Measurements from ENCODE around the gene PLEKHG5.
A peak's percentile ranks its signal among the peaks of the same experiment; 100 is the strongest.
"Not testable (repeated sequence)": the region's sequence is repeated elsewhere in the genome, so short reads cannot be mapped to it uniquely, and the experiment has no call there.

PLEKHG5 gene

DNA sequence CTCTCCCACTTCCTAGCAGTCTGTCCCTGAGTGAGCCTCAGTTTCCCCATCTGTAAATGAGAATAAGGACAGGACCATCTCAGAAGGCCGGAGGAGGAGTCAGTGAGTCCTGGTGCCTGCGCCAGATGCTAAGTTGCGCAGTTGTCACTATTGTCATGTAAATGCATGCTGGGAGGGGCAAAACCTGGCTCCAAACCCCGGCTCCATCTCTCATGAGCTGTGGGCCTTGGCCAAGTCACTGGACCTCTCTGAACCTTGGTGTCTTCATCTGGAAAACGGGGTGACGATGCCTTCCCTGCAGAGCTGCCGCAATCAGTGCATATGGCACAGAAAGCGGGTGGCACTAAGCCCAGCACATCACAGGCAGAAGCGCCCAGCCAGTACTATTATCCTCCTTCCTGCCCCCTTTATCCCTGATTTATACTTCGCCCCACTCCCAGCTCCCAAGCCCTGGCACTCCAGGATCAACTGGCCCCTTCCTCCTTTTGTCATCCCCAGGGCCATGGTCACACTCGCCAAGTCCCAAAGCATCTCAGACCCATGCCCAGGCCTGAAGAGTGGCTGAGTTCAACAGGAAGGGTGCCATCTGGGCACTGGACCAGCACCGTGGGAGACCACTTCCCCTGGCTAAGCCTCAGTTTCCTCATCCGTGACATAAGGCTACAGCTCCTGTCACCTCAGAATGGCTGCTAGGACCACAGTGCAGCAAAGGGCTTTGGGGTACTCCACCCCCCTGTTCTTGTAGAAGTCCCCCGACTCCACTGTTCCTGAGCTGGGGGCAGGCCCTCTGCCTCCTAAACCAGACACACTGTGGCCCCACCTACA lies 4.3 kb upstream of the PLEKHG5 start:
- no peak overlapping the region for H3K27ac ChIP-seq
- TF ChIP-seq ZFX (IDR thresholded peaks at IDR 0.05; ENCODE audit: borderline replicate concordance), result no peak
- TF ChIP-seq, protein P1, sequence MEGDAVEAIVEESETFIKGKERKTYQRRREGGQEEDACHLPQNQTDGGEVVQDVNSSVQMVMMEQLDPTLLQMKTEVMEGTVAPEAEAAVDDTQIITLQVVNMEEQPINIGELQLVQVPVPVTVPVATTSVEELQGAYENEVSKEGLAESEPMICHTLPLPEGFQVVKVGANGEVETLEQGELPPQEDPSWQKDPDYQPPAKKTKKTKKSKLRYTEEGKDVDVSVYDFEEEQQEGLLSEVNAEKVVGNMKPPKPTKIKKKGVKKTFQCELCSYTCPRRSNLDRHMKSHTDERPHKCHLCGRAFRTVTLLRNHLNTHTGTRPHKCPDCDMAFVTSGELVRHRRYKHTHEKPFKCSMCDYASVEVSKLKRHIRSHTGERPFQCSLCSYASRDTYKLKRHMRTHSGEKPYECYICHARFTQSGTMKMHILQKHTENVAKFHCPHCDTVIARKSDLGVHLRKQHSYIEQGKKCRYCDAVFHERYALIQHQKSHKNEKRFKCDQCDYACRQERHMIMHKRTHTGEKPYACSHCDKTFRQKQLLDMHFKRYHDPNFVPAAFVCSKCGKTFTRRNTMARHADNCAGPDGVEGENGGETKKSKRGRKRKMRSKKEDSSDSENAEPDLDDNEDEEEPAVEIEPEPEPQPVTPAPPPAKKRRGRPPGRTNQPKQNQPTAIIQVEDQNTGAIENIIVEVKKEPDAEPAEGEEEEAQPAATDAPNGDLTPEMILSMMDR (IDR thresholded peaks at IDR 0.05), result no peak

DNA sequence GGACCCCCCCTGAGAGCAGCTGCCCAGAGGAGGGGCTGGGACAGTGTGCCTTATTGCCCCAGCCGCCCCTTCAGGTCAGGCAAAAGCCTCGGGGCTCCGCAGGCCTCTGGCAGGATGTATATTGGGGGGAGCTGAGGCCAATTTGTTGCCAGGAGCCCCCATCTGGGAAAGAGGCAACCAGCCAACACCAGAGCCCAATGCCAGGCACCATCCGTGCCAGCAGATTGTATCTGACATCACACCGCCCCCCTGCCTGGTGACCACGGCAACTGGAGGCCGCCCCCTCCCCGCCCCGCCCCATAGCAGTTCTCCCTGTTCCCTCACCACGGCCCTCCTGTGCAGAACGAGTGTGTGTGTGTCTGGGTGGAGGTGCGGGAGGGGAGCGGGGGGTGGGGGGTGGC lies 3.6 kb upstream of the PLEKHG5 start:
- H3K27ac ChIP-seq, result no peak overlapping the region
- TF ChIP-seq ZFX (IDR thresholded peaks at IDR 0.05; ENCODE audit: borderline replicate concordance), result no peak
- TF ChIP-seq, protein P1 (IDR thresholded peaks at IDR 0.05), result no peak

DNA sequence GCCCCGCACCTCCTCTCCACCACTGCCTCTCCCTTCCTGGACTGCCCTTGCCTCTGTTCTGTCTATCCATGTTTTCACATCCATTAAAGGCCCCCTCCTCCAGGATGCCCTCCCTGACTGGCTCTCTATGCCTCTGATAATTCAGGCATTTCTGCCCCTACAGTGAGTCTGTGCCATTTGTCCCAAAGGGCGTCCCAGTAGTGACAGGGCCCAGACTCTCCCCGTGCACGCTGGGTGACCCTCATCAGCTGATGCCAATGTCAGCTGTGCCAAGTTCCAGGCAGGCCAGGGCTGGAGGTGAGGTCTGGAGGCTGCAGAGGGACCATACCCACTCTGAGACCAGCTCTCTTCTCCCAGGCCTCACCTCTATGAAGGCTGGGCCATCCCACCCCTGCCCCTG lies 3.2 kb upstream of the PLEKHG5 start:
- H3K27ac ChIP-seq, result no peak overlapping the region

DNA sequence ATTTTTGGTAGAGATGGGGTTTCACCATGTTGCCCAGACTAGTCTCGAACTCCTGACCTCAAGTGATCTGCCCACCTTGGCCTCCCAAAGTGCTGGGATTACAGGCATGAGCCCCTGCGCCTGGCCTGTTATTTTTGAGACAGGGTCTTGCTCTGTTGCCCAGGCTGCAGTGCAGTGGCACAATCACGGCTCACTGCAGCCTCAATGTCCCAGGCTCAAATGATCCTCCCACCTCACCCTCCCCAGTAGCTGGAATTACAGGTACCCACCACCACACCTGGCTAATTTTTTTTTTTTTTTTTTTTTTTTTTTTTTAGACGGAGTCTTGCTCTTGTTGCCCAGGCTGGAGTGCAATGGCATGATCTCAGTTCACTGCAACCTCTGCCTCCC lies 2.4 kb upstream of the PLEKHG5 start:
- H3K27ac ChIP-seq, result not testable (repeated sequence)

More for the DNA sequence above, 3.2 kb upstream of the PLEKHG5 start:
- TF ChIP-seq, protein P1 (IDR thresholded peaks at IDR 0.05), result no peak
- TF ChIP-seq ZFX (IDR thresholded peaks at IDR 0.05; ENCODE audit: borderline replicate concordance), result no peak

DNA sequence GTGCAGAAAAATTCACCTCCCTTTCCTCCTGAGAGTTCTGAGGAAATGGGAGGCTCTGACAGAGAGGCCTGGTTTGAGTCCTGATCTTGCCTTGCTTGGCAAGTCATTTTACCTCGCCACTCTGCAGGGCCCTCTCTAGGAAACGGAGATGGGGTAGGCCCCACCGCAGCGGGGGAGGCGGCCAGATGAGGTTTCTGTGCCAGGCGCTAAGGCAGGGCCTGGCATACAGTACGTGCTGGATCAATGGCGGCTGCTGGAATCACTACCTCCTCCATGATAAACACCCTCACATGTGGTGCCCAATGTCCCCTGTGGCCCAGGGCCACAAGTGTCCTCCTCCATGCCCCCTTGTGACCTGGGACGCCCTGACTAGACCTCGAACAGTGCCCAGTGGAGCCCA lies 499 bp upstream of the PLEKHG5 start:
- H3K27ac ChIP-seq, result no peak overlapping the region
- TF ChIP-seq ZFX (IDR thresholded peaks at IDR 0.05; ENCODE audit: borderline replicate concordance), result no peak
- TF ChIP-seq, protein P1 (IDR thresholded peaks at IDR 0.05), result no peak

DNA sequence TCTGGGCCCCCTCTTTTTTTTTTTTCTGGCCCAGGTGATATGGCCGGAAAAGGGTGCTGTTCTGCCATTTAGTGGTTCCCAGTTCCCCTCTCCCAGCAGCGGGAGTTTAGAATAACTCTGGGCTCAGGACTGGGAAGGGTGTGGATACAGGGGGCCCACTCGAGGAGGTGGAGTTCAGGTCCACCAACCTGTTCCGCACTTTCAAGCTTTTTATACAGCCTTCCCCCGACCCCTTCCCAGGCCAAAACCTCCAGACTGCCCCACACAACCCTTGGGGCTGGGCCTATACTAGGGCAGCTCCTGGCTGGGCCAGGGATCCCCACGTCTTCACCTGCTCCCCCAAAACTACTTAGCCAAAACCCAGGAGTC lies 402 bp downstream of the PLEKHG5 start:
- peak overlapping the region; percentile 69 for H3K27ac ChIP-seq
- TF ChIP-seq ZFX (IDR thresholded peaks at IDR 0.05; ENCODE audit: borderline replicate concordance), result no peak
- TF ChIP-seq, protein P1 (IDR thresholded peaks at IDR 0.05), result no peak

DNA sequence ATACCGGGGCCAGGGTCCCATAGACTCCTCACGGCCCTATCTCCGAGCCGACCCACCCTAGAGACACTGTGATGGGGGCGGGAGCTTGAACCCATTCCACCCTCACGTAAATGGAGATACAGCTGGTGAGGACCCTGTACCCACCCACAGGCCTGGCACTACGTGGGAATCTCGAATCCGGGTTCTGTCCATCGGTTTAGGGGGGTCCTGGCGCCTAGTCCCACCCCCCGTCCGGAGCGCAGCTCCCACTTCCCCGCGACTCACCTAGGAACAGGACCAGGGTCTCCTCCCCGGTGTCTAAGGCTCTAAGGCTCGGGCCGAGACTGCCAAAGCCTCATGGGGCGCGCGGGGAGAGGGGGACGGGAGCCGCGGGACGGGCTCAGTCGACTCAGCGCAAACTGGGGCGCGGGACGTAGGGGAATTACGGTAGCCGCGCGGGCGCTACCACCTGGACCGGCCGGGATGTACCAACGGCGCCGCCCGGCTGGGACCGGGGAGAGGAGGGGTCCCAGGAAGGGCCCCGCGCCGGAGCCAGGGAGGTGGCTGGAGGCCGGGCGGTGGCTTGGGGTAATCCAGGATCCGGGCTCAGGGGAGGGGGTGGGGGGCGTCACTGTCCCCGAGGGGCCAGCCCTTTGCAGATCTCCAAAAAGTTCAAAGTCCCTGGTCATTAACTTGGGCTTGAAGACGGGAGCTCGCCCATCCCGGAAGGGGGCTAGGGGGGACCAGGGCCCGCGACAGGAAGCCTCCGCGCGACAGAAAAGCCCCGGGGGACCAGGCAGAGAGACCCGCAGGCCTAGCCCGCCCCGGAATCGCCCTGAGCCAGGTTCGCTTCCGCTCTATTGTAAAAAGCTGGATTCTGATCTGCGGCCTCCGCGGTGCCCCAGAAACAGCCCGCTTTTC lies 1.0 kb downstream of the PLEKHG5 start:
- H3K27ac ChIP-seq, result peak overlapping the region; percentile 69
- TF ChIP-seq, protein P1 (IDR thresholded peaks at IDR 0.05), result peak; percentile 77
- TF ChIP-seq ZFX (IDR thresholded peaks at IDR 0.05; ENCODE audit: borderline replicate concordance), result no peak
